RWPE2 (cell line): ENCODE data around the gene SMCHD1.

Source experiments
- ATAC-seq: fragments of 200-7000 bp; cut with Tn5 transposase; 3 replicates; pipeline ENCODE4 v1.9.1; 2021; ENCODE audit warnings: low read depth
- DNase-seq: peaks from one replicate; pipeline ENCODE4 v3.0.0-alpha.2; 2020; ENCODE audit warnings: low spot score
- H3K27ac ChIP-seq: fragments of 450-650 bp; 2 replicates; pipeline ENCODE4 v1.5.1; 2017; ENCODE audit warnings: mild to moderate bottlenecking; ENCODE audit not compliant: poor library complexity, severe bottlenecking
- H3K27me3 ChIP-seq: fragments of 250-450 bp; sonication (Bioruptor Pico); 2 replicates; pipeline ENCODE4 v1.5.1; 2021; ENCODE audit warnings: mild to moderate bottlenecking, moderate library complexity; ENCODE audit not compliant: insufficient read depth, poor library complexity, severe bottlenecking
- H3K36me3 ChIP-seq: fragments of 250-450 bp; sonication (Bioruptor Pico); 2 replicates; pipeline ENCODE4 v1.5.1; 2020; ENCODE audit warnings: low read depth, mild to moderate bottlenecking, moderate library complexity
- H3K4me1 ChIP-seq: fragments of 250-450 bp; sonication (Bioruptor Pico); 2 replicates; pipeline ENCODE4 v1.5.1; 2021; ENCODE audit warnings: mild to moderate bottlenecking, moderate library complexity; ENCODE audit not compliant: insufficient read depth, poor library complexity, severe bottlenecking
- H3K4me3 ChIP-seq: fragments of 250-450 bp; sonication (Bioruptor Pico); 2 replicates; pipeline ENCODE4 v1.5.1; 2021; ENCODE audit warnings: mild to moderate bottlenecking, moderate library complexity; ENCODE audit not compliant: severe bottlenecking
- H3K9me3 ChIP-seq: fragments of 250-450 bp; sonication (Bioruptor Pico); 2 replicates; pipeline ENCODE4 v1.5.1; 2021; ENCODE audit warnings: mild to moderate bottlenecking, moderate library complexity; ENCODE audit not compliant: severe bottlenecking
- TF ChIP-seq, protein P1 (sequence below): fragments of 450-650 bp; IDR thresholded peaks from one replicate; pipeline ENCODE4 v1.5.1; 2017; ENCODE audit warnings: mild to moderate bottlenecking, moderate library complexity; ENCODE audit not compliant: poor library complexity, severe bottlenecking

SMCHD1 gene

DNA sequence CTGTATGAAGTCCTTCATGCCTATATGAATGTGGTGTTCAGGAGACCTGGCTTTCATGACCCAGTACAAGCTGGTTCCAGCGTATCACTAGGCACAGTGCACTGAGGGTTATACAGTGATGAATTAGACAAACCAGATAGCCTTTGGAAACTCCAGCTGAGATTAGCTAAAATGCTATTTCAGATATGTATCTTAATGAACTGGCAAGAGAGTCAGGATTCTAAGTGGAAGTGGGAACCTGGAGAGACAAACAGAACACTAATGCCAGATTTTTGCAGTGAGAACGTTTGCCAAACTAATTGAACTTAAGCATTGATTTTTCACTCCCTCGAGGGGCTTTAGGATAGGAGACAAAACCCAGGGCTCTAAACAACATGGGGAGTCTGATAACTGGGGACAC is 125.2 kb downstream of the SMCHD1 start:
- ATAC-seq: no peak
- Histone ChIP-seq H3K4me3 (no peak overlapping the region), H3K9me3 (no peaks in the 10 kb centered on the region), H3K36me3 (peaks cover 89% of the 10 kb centered on the region), H3K27ac (no peak overlapping the region), H3K4me1 (no peaks in the 10 kb centered on the region), H3K27me3 (no peaks in the 10 kb centered on the region)
- TF ChIP-seq, protein P1, sequence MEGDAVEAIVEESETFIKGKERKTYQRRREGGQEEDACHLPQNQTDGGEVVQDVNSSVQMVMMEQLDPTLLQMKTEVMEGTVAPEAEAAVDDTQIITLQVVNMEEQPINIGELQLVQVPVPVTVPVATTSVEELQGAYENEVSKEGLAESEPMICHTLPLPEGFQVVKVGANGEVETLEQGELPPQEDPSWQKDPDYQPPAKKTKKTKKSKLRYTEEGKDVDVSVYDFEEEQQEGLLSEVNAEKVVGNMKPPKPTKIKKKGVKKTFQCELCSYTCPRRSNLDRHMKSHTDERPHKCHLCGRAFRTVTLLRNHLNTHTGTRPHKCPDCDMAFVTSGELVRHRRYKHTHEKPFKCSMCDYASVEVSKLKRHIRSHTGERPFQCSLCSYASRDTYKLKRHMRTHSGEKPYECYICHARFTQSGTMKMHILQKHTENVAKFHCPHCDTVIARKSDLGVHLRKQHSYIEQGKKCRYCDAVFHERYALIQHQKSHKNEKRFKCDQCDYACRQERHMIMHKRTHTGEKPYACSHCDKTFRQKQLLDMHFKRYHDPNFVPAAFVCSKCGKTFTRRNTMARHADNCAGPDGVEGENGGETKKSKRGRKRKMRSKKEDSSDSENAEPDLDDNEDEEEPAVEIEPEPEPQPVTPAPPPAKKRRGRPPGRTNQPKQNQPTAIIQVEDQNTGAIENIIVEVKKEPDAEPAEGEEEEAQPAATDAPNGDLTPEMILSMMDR: no peak
- no peak for DNase-seq

DNA sequence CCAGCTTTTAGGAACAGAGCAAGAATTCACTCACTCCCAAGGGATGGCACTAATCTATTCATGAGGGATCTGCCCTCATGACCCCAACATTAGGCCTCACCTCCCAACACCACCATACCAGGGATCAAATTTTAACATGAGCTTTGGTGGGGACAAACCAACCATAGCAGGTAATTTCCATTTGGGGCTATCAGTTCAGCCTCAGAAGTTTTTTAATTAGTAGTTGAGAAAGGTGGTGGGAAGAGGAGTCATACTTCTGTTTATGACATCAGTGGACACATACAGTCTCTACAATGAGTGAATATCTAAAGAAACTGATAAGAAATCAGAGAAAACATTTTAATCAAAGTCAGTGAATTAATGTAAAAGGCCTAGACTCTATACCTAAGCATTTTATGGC is 131.7 kb downstream of the SMCHD1 start:
- no peak for ATAC-seq
- Histone ChIP-seq H3K4me3 (no peak overlapping the region), H3K27me3 (no peaks in the 10 kb centered on the region), H3K4me1 (no peaks in the 10 kb centered on the region), H3K9me3 (no peaks in the 10 kb centered on the region), H3K27ac (no peak overlapping the region), H3K36me3 (peaks cover 80% of the 10 kb centered on the region)
- TF ChIP-seq, protein P1: no peak
- no peak for DNase-seq

DNA sequence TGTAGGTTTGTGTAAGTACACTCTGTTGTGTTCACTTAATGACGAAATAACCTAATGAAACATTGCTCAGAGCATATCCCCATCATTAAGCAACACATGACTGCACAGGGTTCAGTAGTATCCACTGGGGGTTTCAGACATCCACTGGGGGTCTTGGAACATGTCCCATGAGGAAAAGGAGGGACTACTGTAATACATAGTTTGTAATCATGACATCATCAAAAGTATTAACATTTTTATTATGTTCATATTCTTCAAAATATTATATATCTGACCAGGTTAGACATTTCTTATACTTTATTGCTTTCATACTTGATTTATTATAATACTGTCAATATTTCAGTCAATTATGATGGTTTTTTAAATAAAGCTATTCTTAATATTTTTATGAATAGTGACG is 136.9 kb downstream of the SMCHD1 start:
- no peak for DNase-seq
- no peak for ATAC-seq
- H3K4me3 ChIP-seq: no peak overlapping the region
- peaks cover 67% of the 10 kb centered on the region for H3K36me3 ChIP-seq
- TF ChIP-seq, protein P1: no peak
- H3K9me3 ChIP-seq: no peaks in the 10 kb centered on the region
- H3K27ac ChIP-seq: no peak overlapping the region
- H3K4me1 ChIP-seq: no peaks in the 10 kb centered on the region
- no peaks in the 10 kb centered on the region for H3K27me3 ChIP-seq

DNA sequence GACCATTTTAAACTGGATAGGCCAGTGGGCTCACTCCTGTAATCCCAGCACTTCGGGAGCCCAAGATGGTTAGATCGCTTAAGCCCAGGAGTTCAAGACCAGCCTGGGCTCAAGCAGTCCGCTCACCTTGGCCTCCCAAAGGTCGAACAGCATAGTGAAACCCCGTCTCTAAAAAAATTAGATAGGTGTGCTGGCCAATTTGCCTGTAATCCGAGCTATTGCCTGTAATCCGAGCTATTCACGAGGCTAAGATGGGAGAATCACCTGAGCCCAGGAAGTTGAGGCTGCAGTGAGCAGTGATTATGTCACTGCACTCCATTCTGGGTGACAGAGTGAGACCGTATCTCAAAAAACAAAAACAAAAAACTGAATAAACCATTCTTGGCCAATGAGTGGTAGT is 138.6 kb downstream of the SMCHD1 start:
- no peaks in the 10 kb centered on the region for H3K9me3 ChIP-seq
- H3K36me3 ChIP-seq: peaks cover 68% of the 10 kb centered on the region
- ATAC-seq (no peak; the same call in 2 of the 3 replicates), DNase-seq (no peak)
- no peaks in the 10 kb centered on the region for H3K4me1 ChIP-seq
- no peak overlapping the region for H3K4me3 ChIP-seq
- no peak overlapping the region for H3K27ac ChIP-seq
- H3K27me3 ChIP-seq: no peaks in the 10 kb centered on the region
- TF ChIP-seq, protein P1: no peak

DNA sequence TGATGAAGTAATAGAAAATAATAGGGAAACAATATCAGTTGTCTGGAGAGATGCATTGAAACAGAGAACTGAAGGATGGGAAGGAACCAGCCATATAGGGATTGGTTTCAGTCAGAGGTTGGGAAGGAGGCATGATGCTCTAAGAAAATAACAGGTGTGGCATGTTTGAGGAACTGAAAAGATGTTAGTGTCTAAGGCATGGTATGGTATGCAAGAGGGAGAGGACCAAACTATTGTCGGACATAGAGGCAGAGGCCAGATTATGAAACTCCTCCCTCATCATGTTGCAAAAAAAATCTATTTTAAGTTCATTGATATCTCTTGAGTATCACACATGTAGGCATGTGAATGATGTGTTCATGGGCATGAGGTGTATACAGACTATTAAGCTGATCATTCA is 142.4 kb downstream of the SMCHD1 start:
- Histone ChIP-seq H3K4me1 (no peaks in the 10 kb centered on the region), H3K27me3 (no peaks in the 10 kb centered on the region), H3K36me3 (peaks cover 86% of the 10 kb centered on the region), H3K4me3 (no peak overlapping the region), H3K9me3 (no peaks in the 10 kb centered on the region), H3K27ac (no peak overlapping the region)
- DNase-seq (no peak), ATAC-seq (no peak)
- TF ChIP-seq, protein P1: no peak
